ENCODE measurements around the gene ARSG. TPM values are rescaled to one million over a fixed set of nuclear protein-coding genes. Genes with fewer than 3 reads are reported as not detected.

The ARSG gene
- total and polyA plus RNA-seq, 2 of the 13 experiments (the other 11 are each of a cell fraction or from before 2014, with no cell fraction given), result 3.7 to 15.2 TPM

DNA sequence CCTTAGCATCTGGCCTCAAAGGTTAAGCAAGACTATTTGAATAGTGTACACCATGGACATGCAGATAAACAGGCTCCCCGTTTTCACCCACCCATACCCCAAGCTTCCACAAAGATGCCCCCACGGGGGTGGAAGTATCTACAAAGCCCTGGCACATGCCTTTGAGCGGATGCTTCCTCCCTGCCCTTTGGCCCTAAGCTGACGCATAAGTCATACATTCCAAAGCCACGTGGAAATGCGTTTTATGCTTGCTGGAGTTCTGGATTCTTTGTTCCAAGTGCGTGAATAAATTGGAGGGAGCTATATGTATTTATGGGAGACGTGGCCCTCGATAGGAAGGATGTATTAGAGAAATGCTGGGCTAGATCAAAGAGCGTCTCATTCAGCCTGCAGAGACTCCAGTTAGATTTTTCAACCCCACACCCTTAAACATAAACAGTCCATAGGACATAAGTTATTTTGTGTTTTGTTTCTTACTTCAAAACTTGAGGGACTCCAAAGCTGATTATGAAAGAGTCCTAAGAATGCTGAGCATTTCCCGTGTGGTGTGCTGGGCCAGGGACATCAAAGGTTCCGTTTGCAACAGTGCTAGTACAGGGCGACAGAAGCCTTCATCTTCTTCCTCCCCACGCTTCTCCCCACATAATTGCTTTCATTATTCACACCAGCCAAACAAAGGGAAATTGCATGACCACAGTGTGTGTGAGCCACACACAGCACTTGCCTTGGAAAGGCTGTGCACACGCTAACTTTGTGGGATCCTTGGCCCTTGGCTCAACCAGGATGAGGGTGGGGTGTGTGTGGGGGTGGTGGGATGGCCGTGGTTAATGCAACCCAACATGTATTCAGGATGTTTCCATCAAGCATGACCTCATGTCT lies 92.4 kb downstream of the ARSG start (continued):
- TF ChIP-seq, protein P1, sequence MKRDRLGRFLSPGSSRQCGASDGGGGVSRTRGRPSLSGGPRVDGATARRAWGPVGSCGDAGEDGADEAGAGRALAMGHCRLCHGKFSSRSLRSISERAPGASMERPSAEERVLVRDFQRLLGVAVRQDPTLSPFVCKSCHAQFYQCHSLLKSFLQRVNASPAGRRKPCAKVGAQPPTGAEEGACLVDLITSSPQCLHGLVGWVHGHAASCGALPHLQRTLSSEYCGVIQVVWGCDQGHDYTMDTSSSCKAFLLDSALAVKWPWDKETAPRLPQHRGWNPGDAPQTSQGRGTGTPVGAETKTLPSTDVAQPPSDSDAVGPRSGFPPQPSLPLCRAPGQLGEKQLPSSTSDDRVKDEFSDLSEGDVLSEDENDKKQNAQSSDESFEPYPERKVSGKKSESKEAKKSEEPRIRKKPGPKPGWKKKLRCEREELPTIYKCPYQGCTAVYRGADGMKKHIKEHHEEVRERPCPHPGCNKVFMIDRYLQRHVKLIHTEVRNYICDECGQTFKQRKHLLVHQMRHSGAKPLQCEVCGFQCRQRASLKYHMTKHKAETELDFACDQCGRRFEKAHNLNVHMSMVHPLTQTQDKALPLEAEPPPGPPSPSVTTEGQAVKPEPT (CRISPR knock-in tag; IDR thresholded peaks at IDR 0.05; ENCODE audit: low read depth), result no peak; the same call in 1 of the 2 replicates
- TF ChIP-seq, protein P2, sequence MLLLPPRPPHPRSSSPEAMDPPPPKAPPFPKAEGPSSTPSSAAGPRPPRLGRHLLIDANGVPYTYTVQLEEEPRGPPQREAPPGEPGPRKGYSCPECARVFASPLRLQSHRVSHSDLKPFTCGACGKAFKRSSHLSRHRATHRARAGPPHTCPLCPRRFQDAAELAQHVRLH (CRISPR knock-in tag; IDR thresholded peaks at IDR 0.05; ENCODE audit: borderline replicate concordance, low read depth), result peak; percentile 18; the same call in 1 of the 2 replicates
- TF ChIP-seq ZSCAN20 (CRISPR knock-in tag; IDR thresholded peaks at IDR 0.05; ENCODE audit: borderline replicate concordance) (no peak), ATF7-NPFF (CRISPR knock-in tag; IDR thresholded peaks at IDR 0.05; ENCODE audit: low read depth) (no peak), NBN (conservative IDR thresholded peaks at IDR 0.05) (no peak), ARID2 (CRISPR knock-in tag; IDR thresholded peaks at IDR 0.05; ENCODE audit: borderline replicate concordance) (0 out of 2 replicates have a peak, but pooled peaks have one; percentile 72), PHB2 (IDR thresholded peaks at IDR 0.05; ENCODE audit: partially characterized antibody) (no peak), ZBTB2 (CRISPR knock-in tag; IDR thresholded peaks at IDR 0.05; ENCODE audit: low read depth) (0 out of 2 replicates have a peak, but pooled peaks have one; percentile 23), ZBTB1 (CRISPR knock-in tag; IDR thresholded peaks at IDR 0.05; ENCODE audit: borderline replicate concordance) (peak; percentile 69; the same call in 1 of the 2 replicates), TOE1 (CRISPR knock-in tag; IDR thresholded peaks at IDR 0.05) (no peak), ZGPAT (CRISPR knock-in tag; IDR thresholded peaks at IDR 0.05) (peak; percentile 98), PHF8 (CRISPR knock-in tag; IDR thresholded peaks at IDR 0.05) (no peak; the same call in 1 of the 2 replicates), ZNF329 (CRISPR knock-in tag; IDR thresholded peaks at IDR 0.05; ENCODE audit: low read depth) (no peak; the same call in 1 of the 2 replicates), PTBP1 (IDR thresholded peaks at IDR 0.05; ENCODE audit: low read depth, low read length, poor library complexity, severe bottlenecking) (no peak), HNRNPL (IDR thresholded peaks at IDR 0.05; ENCODE audit: low read depth, low read length) (peak; percentile 79), TP53 (CRISPR knock-in tag; conservative IDR thresholded peaks at IDR 0.05) (no peak), ZFP91 (CRISPR knock-in tag; IDR thresholded peaks at IDR 0.05; ENCODE audit: borderline replicate concordance) (peak; percentile 68), SKI (IDR thresholded peaks at IDR 0.05; ENCODE audit: partially characterized antibody) (peak; percentile 66)
- TF ChIP-seq, protein P3, sequence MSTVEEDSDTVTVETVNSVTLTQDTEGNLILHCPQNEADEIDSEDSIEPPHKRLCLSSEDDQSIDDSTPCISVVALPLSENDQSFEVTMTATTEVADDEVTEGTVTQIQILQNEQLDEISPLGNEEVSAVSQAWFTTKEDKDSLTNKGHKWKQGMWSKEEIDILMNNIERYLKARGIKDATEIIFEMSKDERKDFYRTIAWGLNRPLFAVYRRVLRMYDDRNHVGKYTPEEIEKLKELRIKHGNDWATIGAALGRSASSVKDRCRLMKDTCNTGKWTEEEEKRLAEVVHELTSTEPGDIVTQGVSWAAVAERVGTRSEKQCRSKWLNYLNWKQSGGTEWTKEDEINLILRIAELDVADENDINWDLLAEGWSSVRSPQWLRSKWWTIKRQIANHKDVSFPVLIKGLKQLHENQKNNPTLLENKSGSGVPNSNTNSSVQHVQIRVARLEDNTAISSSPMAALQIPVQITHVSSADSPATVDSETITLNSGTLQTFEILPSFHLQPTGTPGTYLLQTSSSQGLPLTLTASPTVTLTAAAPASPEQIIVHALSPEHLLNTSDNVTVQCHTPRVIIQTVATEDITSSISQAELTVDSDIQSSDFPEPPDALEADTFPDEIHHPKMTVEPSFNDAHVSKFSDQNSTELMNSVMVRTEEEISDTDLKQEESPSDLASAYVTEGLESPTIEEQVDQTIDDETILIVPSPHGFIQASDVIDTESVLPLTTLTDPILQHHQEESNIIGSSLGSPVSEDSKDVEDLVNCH (CRISPR knock-in tag; IDR thresholded peaks at IDR 0.05), result no peak
